SK-N-SH treated with all-trans-retinoic acid at 6 μM for 48 hours (cell line): ENCODE measurements around the gene MC5R.
A peak's percentile ranks its signal among the peaks of the same experiment; 100 is the strongest.

Experiments used
- ATAC-seq: fragments of 200-7000 bp; cut with Tn5 transposase; 3 replicates; pipeline ENCODE4 v1.9.1; 2020; ENCODE audit warnings: mild to moderate bottlenecking, moderate library complexity
- ARNTL ChIP-seq: fragments of 450-650 bp; formaldehyde crosslinking; IDR thresholded peaks from 2 replicates; pipeline ENCODE4 v1.5.0; 2020; ENCODE audit warnings: low read depth, mild to moderate bottlenecking, moderate library complexity, borderline replicate concordance
- BACH2 ChIP-seq: fragments of 250-450 bp; sonication (Bioruptor Pico); IDR thresholded peaks from 2 replicates; pipeline ENCODE4 v1.9.0; 2021; ENCODE audit warnings: mild to moderate bottlenecking, borderline replicate concordance
- CREB5 ChIP-seq: fragments of 250-450 bp; sonication (Bioruptor Pico); IDR thresholded peaks from 2 replicates; pipeline ENCODE4 v1.5.1; 2020; ENCODE audit warnings: low read depth, mild to moderate bottlenecking, moderate library complexity
- CSDC2 ChIP-seq: fragments of 250-450 bp; sonication (Bioruptor Pico); IDR thresholded peaks from 2 replicates; pipeline ENCODE4 v1.5.0; 2020; ENCODE audit warnings: mild to moderate bottlenecking, moderate library complexity
- CSRNP3 ChIP-seq: fragments of 250-450 bp; sonication (Bioruptor Pico); IDR thresholded peaks from 2 replicates; pipeline ENCODE4 v1.5.1; 2021; ENCODE audit warnings: mild to moderate bottlenecking, moderate library complexity
- ESRRG ChIP-seq: fragments of 250-450 bp; sonication (Bioruptor Pico); IDR thresholded peaks from 2 replicates; pipeline ENCODE4 v1.6.1; 2021; ENCODE audit warnings: mild to moderate bottlenecking
- ISL1 ChIP-seq: fragments of 250-450 bp; sonication (Bioruptor Pico); IDR thresholded peaks from 2 replicates; pipeline ENCODE4 v2.1.2; 2022; ENCODE audit warnings: mild to moderate bottlenecking, moderate library complexity
- OSR1 ChIP-seq: fragments of 250-450 bp; sonication (Bioruptor Pico); IDR thresholded peaks from 2 replicates; pipeline ENCODE4 v1.8.0; 2022; ENCODE audit warnings: moderate library complexity, mild to moderate bottlenecking, inconsistent platforms
- PATZ1 ChIP-seq: fragments of 250-450 bp; sonication (Bioruptor Pico); IDR thresholded peaks from 2 replicates; pipeline ENCODE4 v1.8.0; 2020; ENCODE audit warnings: mild to moderate bottlenecking, moderate library complexity, borderline replicate concordance
- POU6F1 ChIP-seq: fragments of 250-450 bp; sonication (Bioruptor Pico); IDR thresholded peaks from 2 replicates; pipeline ENCODE4 v1.8.0; 2021; ENCODE audit warnings: low read depth, mild to moderate bottlenecking, moderate library complexity, borderline replicate concordance
- RARB ChIP-seq: fragments of 250-450 bp; sonication (Bioruptor Pico); IDR thresholded peaks from 2 replicates; pipeline ENCODE4 v1.8.0; 2021; ENCODE audit warnings: mild to moderate bottlenecking, moderate library complexity
- SNAI2 ChIP-seq: fragments of 250-450 bp; sonication (Bioruptor Pico); IDR thresholded peaks from 2 replicates; pipeline ENCODE4 v1.5.0; 2020; ENCODE audit warnings: mild to moderate bottlenecking, moderate library complexity
- TCF4 ChIP-seq: fragments of 250-450 bp; sonication (Bioruptor Pico); IDR thresholded peaks from 2 replicates; pipeline ENCODE4 v1.8.0; 2021; ENCODE audit warnings: mild to moderate bottlenecking, moderate library complexity, borderline replicate concordance
- TSHZ2 ChIP-seq: fragments of 250-450 bp; sonication (Bioruptor Pico); IDR thresholded peaks from 2 replicates; pipeline ENCODE4 v1.5.0; 2020; ENCODE audit warnings: mild to moderate bottlenecking, moderate library complexity
- ZC3H10 ChIP-seq: fragments of 250-450 bp; sonication (Bioruptor Pico); IDR thresholded peaks from 2 replicates; pipeline ENCODE4 v1.5.1; 2021; ENCODE audit warnings: mild to moderate bottlenecking, moderate library complexity
- ZFP3 ChIP-seq: fragments of 250-450 bp; sonication (Bioruptor Pico); IDR thresholded peaks from 2 replicates; pipeline ENCODE4 v1.5.0; 2020; ENCODE audit warnings: mild to moderate bottlenecking, moderate library complexity
- ZNF565 ChIP-seq: fragments of 450-650 bp; formaldehyde crosslinking; conservative IDR thresholded peaks from 2 replicates; pipeline ENCODE4 v1.5.0; 2020; ENCODE audit warnings: low read depth, mild to moderate bottlenecking, moderate library complexity
- ZNF70 ChIP-seq: fragments of 450-650 bp; formaldehyde crosslinking; IDR thresholded peaks from 2 replicates; pipeline ENCODE4 v1.5.0; 2020; ENCODE audit warnings: mild to moderate bottlenecking, moderate library complexity
- ZNF8 ChIP-seq: fragments of 450-650 bp; formaldehyde crosslinking; IDR thresholded peaks from 2 replicates; pipeline ENCODE4 v1.5.0; 2020; ENCODE audit warnings: mild to moderate bottlenecking, moderate library complexity

MC5R gene

GRCh38 chr18:13823707-13824395 lies at the start of gene MC5R:
Gene MC5R (plus strand): TSS chr18:13824149. CDS start chr18:13825766, 1,617 bp downstream.
- peak; percentile 95 for ATAC-seq
- TF ChIP-seq ISL1 (CRISPR knock-in tag) (no peak), ESRRG (no peak), ZFP3 (CRISPR knock-in tag) (no peak), OSR1 (CRISPR knock-in tag) (no peak), POU6F1 (CRISPR knock-in tag) (no peak), PATZ1 (no peak), TCF4 (CRISPR knock-in tag) (no peak), ZC3H10 (CRISPR knock-in tag) (no peak), CSRNP3 (CRISPR knock-in tag) (no peak), RARB (CRISPR knock-in tag) (no peak), SNAI2 (no peak), ZNF8 (CRISPR knock-in tag) (no peak)

GRCh38 chr18:13775058-13775457 lies 48.9 kb upstream of the MC5R start:
- TF ChIP-seq CREB5 (CRISPR knock-in tag) (no peak), BACH2 (CRISPR knock-in tag) (no peak), OSR1 (CRISPR knock-in tag) (no peak), ZFP3 (CRISPR knock-in tag) (no peak), ARNTL (no peak), ZNF8 (CRISPR knock-in tag) (no peak), POU6F1 (CRISPR knock-in tag) (no peak), TCF4 (CRISPR knock-in tag) (no peak), ESRRG (no peak), RARB (CRISPR knock-in tag) (no peak), SNAI2 (no peak), ZNF70 (CRISPR knock-in tag) (no peak), PATZ1 (no peak), ZC3H10 (CRISPR knock-in tag) (no peak), TSHZ2 (CRISPR knock-in tag) (no peak), ZNF565 (CRISPR knock-in tag) (no peak), CSDC2 (CRISPR knock-in tag) (no peak)
- ATAC-seq: no peak
